Bronchial epithelial cell (primary cell): ENCODE data around the gene KCTD1. TPM values are rescaled to one million over a fixed set of nuclear protein-coding genes. Genes with fewer than 3 reads are reported as not detected.

Source experiments
- DNase-seq: peaks from one replicate; pipeline ENCODE4 v3.0.0-alpha.2; 2010; ENCODE audit warnings: low read depth
- FAIRE-seq: peaks from 2 replicates; lab custom pipeline; 2011; peaks lifted over from hg19 to GRCh38; lab: Jason Lieb, UNC
- H3K27me3 ChIP-seq: 2 replicates; pipeline ENCODE4 v1.5.1; 2011; ENCODE audit warnings: low read length; ENCODE audit not compliant: control insufficient read depth, insufficient read depth
- H3K36me3 ChIP-seq: 2 replicates; pipeline ENCODE4 v1.5.1; 2011; ENCODE audit warnings: low read length; ENCODE audit not compliant: control insufficient read depth, insufficient read depth
- H3K4me3 ChIP-seq: 2 replicates; pipeline ENCODE4 v1.5.1; 2011; ENCODE audit warnings: mild to moderate bottlenecking, low read depth, low read length, control low read depth
- CTCF ChIP-seq: IDR thresholded peaks from 2 replicates; pipeline ENCODE4 v1.5.1; 2011; ENCODE audit warnings: mild to moderate bottlenecking, moderate library complexity, low read length, control low read depth, inconsistent platforms; ENCODE audit not compliant: insufficient read depth, severe bottlenecking
- total RNA-seq: library from RNA; depleted of rRNA; stranded (reverse); fragments of >200 nt; gene quantifications from 2 replicates; pipeline ENCODE4 v1.2.1, GENCODE V29; 2014

KCTD1 gene
- total RNA-seq, 1 donor from 2014 or later: 16.6 TPM

- FAIRE-seq (no peak), DNase-seq (no peak)
- Histone ChIP-seq H3K27me3 (no peaks in the 10 kb centered on the region), H3K36me3 (peaks cover 18% of the 10 kb centered on the region), H3K4me3 (no peak overlapping the region)
- TF ChIP-seq CTCF: no peak
Observed at GRCh38 chr18:26497866-26498265, 50.5 kb downstream of the KCTD1 start.

GRCh38 chr18:26496528-26496927 lies 51.8 kb downstream of the KCTD1 start:
- no peak for TF ChIP-seq CTCF
- Histone ChIP-seq H3K36me3 (peaks cover 18% of the 10 kb centered on the region), H3K4me3 (no peak overlapping the region), H3K27me3 (no peaks in the 10 kb centered on the region)
- FAIRE-seq (no peak), DNase-seq (no peak)

- Histone ChIP-seq H3K4me3 (no peak overlapping the region), H3K27me3 (no peaks in the 10 kb centered on the region), H3K36me3 (peaks cover 18% of the 10 kb centered on the region)
- no peak for TF ChIP-seq CTCF
- DNase-seq (no peak), FAIRE-seq (no peak)
Observed at GRCh38 chr18:26495287-26495686, 53.1 kb downstream of the KCTD1 start.

- FAIRE-seq (no peak), DNase-seq (peak; percentile 24)
- peaks cover 10% of the 10 kb centered on the region for H3K36me3 ChIP-seq
- no peak for TF ChIP-seq CTCF
- no peak overlapping the region for H3K4me3 ChIP-seq
- H3K27me3 ChIP-seq: no peaks in the 10 kb centered on the region
Observed at GRCh38 chr18:26493021-26493420, 55.3 kb downstream of the KCTD1 start.

- peaks cover 2% of the 10 kb centered on the region for H3K36me3 ChIP-seq
- no peak for TF ChIP-seq CTCF
- DNase-seq: no peak
- FAIRE-seq: no peak
- H3K27me3 ChIP-seq: no peaks in the 10 kb centered on the region
- no peak overlapping the region for H3K4me3 ChIP-seq
Observed at GRCh38 chr18:26491194-26491816, 57.0 kb downstream of the KCTD1 start.

- Histone ChIP-seq H3K27me3 (no peaks in the 10 kb centered on the region), H3K36me3 (peaks cover 4% of the 10 kb centered on the region), H3K4me3 (no peak overlapping the region)
- DNase-seq (peak; percentile 68), FAIRE-seq (no peak)
- TF ChIP-seq CTCF: no peak
Observed at GRCh38 chr18:26489881-26490280, 58.5 kb downstream of the KCTD1 start.
